Activated T-helper 9 cell treated with anti-CD3 and anti-CD28 coated beads, Interleukin-2, amount 50 U/mL, for 16 hours (primary cell): Measurements from ENCODE around the gene IGF1R.

ENCODE experiments used
- DNase-seq: peaks from one replicate; pipeline ENCODE4 v3.0.0-alpha.2; 2020; ENCODE audit warnings: low read depth

Gene IGF1R

DNA sequence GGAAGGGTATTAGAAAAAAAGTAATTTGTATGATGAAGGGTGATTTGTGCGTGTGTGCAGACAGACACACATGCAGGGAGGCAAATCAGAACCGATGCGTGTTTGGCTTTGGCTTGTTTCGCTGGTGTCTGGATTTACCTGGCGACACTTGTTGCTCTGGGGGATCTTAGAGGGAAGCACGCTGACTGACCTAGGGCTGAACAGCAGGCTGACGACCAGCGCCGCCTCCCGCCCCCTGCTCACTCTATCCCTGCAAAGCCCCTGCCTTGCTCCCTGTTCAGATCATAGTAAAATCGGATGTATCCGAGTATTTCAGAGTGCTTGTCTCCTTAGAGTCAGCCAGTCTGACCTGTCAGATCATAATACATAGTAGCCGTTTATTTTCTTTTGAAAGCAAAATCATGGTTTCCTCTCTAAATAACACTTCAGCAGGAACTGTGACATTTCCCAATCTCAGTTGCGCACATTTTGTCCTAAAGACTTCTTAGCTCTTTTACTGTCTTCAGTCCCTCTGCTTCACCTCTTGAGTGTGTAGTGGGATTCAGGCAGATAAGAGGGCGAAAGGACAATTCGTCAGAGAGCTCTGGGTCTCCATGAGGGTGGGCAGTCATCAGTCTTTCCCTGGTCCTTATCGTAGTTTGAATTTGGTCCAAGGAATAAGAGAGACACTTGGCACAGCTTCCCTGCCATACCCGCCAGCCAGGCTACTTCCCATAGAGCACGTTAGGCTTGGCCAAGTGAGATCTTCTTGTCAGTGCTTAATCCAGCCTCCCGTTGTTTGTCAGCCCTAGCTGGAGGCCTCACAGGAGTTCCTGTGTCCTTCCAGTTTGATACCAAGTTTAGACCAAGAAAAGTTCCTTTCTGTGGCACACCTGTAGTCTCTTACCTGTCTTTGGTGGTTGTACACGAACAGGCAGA, 261.9 kb downstream of the IGF1R start:
- no peak for DNase-seq

DNA sequence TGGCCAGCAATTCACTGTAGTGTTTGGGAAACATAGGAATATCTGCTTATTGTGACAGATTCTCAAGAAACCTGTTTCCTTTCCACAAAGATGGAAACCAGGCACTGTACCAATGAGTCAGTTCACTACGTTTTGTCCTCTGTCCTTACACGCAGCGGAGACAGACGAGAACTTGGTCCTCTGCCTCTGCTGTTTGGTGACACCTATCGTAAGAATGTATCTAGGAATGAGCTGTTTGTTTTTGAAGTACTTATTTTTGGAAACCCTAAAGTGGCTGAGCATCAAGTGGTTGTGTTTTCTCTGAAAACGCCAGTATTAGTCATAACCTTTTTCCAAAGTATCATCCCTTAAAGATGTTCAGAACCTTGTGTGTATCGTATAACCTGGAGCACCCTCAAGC, 266.3 kb downstream of the IGF1R start:
- DNase-seq: no peak

DNA sequence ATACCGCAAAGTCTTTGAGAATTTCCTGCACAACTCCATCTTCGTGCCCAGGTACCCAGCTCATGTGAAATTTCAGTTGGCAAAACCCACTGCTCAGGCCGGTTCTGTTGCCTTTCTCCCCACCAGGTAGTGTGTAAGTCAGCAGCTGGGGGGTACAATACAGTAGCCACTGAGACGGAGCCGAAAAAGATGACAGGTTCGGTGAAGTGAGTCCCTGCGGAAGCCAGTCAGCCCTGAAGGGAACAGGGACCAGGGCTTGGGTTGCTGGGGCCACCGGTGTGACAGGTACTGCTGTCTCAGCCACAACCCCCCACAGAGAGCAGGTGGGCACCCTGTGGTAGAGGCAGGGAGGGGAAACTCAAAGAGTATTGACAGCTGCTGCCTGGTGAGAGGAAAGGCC, 268.5 kb downstream of the IGF1R start:
- no peak for DNase-seq

DNA sequence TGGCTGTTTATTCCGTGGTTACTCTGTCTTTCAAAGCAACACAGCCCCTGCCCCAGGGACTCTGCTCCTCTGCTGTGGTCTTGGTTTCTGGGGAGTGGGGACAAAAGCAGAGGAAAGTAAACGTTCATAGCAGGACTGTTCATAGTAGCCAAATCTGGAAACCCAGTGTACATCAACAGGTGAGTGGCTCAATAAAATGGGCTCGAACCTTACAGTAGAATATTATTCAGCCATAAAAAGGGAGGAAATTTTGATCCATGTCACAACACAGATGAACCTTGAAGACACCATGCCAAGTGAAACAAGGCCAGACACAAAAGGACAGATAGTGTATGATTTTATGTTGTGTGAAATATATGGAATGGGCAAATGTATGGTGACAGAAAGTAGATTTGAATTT, 269.1 kb downstream of the IGF1R start:
- DNase-seq: no peak

DNA sequence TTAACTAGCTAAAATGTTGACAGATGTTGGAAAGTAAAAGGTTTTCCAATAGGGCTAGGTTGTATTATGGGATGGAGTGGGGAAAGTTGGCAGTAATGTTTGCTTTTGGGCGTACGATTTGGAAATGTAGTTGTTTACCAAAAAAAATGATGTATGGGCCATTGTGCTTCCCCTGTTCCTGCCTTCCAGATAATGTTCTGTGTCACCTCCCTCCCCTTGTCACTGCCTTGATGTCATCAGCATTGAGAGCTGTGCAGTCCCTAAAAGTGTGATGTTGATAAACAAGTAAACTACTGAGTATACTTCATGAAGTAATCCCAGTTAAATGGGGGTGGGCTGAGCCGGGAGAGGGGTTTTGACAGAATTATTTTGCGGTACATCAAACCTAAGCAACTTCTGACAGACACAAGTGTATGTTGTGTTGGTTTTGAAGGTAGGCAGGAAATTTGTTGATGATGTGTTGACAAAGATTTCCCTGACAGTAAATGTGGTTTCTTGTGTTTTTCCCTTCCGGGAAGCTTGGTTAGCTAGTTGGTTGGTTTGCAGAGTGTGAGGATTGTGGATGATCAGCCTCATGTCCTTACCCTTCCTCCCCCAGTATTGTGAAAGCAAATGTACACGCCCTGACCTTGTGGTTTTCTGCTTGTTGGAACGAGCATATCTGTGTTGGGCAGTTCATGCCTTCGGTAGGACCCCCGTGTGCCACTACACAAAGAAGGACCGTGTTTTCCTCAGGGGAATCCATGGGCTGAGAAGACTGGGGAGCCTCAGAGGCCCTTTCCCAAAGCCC, 271.9 kb downstream of the IGF1R start:
- DNase-seq: no peak

DNA sequence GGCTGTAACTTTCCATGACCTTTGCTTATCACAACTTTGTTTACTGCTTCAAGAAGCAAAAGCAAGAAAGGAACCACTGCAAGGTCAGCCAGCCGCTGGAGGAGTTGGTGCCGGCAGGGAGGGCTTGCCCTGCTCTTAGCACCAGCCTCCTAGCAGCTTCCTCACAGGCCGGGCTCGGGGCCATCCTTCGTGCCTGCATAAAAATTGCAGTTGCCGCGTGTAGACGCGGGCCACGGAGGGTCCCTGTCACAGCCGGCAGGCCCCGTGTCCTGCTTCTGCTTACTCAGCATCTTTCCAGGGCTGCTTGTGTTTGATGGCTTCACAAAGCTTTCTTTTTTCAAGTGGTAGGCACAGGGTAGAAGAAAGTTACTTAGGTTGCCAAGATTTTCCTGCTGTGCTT, 274.8 kb downstream of the IGF1R start:
- DNase-seq: no peak

DNA sequence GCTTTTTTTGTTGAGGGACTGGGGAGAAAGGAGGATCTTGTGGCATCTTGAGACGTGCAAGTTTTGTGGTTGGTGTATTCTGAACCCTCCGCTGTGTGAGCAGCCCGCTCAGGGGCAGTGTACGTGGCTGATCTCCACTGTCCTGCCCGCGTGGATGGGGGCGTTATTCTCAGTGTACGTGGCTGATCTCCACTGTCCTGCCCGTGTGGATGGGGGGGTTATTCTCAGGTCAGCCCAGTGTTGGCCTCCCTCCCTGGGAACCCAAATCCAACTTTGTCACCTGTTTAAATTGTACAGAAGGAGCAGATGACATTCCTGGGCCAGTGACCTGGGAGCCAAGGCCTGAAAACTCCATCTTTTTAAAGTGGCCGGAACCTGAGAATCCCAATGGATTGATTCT, 275.2 kb downstream of the IGF1R start:
- no peak for DNase-seq

DNA sequence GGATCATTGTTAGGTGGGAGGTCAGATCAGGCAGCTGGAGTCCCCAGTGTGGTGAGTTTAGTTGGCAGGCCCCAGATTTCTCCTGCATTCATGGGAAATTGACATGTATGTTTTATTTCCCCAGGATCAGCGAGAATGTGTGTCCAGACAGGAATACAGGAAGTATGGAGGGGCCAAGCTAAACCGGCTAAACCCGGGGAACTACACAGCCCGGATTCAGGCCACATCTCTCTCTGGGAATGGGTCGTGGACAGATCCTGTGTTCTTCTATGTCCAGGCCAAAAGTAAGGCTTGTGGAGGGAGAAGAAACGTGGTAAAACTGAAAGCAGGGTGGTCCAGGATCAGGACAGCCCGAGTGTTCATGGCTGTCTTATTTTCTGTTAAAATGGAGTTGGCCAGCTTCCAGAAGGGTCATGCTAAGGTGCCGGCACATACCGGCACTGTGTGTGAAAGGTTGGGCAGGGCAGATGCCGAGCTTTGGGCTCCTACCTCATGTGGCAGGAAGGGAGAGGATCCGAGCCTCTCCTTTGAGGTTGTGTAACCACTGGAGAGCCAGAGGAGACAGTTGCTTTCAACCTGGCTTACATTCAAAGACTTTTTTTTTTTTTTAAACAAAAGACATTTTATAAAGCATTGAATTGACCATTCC, 276.2 kb downstream of the IGF1R start:
- no peak for DNase-seq

DNA sequence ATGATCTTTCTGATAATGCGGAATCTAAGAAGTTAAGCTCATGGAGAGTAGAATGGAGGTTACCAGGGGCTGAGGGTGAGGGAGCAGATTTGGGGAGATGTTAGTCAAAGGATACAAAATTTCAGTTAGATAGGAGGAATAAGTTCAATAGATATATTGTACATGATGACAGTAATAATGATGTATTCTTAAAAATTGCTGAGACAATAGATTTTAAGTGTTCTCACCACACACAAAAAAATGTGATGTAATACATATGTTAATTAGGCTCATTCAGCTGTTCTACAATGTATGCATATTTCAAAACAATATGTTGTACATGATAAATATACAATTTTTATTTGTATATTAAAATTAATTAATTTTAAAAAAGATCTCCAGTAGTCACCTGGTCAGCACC, 277.9 kb downstream of the IGF1R start:
- no peak for DNase-seq

DNA sequence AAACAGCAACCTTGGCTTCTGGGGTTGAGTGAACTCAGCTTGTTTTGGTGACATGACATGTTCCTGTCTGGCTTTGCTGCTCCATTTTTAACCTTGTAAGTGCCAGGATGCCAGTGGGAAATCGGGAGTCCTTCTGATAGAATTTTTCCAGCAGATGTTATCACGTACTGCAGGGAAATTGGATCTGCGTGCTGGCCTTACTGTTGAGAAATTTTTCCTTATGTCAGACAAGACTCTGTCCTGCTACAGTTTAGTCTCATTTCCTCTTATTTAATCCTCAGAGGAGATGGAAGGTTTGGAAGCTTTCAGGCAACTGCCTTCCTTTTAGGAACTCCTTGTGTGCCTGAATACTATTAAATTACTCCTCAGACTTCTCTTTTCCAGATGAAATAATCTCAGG, 278.7 kb downstream of the IGF1R start:
- DNase-seq: no peak

DNA sequence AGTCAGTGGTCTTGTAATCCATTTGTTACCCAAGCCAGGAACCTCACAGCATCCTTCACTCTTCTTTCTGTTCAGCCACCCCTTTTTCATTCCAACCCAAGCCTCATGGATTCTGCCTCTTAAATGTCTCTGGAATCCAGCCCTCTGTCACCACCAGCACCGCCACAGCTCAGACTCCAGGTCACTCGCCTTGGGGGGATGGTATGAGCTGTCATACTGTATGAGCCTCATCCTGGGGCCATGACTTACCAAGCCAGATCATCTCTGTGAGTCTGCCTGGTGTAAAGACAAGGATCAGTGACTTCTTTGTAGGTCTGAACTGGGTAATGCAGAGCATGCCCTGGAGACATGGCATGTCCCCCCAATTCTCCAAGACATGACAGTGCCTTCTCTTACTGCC, 279.7 kb downstream of the IGF1R start:
- DNase-seq: no peak

DNA sequence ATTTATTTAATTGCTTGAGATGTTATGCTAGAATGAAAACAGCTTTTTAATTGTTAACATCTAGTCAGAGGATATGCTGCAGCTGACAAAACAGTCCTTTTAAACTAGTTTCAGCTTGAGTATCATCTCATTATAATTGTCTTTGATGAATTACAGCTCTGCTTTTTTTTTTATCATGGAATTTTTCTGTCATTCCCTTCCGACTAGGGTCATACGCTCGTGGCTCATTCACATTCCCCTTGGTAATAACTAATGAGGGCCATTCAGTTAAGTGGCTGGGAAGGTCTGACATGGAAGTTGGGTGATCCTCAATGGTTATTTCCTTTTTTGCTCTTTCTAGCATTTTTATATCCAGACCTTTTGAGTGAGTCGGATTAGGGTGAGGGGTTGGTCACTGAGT, 282.2 kb downstream of the IGF1R start:
- DNase-seq: no peak

DNA sequence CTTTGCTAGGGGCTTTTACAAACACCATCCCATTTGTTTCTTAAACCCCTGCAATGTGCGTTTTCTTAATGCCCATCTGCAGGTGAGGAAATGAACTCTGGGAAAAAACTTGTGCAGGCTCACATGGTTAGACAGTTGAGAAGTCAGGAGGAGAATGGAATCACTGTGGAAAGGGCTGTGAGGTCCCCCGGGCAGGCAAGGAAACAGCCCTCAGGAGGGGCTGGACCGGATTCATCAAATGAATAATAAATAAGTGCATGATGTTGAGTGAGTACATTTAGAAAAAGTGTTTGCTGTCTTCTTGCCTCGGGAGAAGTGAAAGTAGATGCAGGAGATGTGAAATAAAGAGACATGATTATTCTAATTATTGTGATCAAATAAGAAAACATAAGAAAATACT, 282.7 kb downstream of the IGF1R start:
- DNase-seq: no peak

DNA sequence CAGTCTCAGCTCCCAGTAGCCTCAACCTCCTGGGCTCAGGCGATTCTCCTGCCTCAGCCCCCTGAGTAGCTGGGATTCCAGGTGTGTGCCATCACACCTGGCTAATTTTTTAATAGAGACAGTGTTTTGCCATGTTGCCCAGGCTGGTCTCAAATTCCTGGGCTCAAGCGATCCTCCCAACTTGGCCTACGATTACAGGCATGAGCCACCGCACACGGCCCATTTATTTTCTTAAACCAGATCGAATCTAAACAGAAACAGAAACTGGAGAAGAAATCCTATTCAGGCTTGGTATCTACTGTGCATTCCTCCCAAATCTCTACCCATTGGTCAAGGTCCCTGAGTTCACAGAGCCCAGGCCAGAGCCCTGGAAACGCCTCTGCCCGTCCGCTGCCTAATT, 285.1 kb downstream of the IGF1R start:
- DNase-seq: no peak

DNA sequence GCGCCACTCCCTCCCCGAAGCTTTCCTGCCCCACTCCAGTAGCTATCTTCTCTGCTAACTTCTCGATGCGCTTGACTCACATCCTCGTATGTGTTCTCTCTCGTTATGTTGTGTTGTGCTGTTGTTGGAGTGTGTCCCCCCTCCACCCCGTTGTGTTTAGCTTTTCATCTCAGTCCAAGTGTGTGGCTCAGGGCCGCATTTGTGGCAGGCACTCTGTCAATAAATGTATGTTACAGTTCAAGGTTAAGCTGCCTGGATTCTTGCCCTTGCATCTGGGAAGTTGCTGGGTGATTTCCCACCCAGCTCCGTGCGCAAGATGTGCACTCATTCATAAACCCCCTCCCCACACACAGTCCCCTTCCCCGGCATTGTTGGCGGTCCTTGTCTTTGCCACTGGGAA, 287.4 kb downstream of the IGF1R start:
- no peak for DNase-seq

DNA sequence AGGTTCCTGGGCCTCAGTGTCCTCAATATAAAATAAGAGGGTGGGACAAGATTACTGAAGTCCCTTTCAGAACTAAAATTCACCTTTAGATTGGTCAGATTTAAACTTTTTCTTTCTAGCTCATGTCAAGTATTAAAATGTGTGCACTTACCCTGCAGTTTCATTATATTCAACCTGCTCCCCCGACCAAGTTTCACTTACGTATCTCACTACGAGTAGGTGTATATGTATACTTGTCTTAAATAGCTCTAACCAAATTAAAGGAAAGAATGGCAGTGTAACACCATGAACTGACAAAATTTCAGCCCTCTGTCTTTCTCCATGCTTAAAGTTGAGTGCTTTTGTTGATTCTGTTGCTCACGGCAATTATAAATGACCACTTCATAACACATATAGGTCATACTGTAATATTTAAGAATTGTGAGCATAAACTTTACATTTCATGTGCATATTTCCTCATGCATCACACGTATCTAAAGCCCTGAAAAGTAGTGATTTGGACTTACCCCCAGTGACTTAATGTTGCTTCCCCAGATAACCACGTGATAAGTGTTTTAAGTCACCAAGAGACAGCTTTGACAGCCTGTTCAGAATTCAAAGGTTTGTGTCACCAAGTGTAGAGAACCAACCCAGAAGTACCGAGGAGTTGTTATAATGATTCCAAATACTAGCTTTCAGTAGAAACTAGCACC, 289.2 kb downstream of the IGF1R start:
- DNase-seq: no peak

DNA sequence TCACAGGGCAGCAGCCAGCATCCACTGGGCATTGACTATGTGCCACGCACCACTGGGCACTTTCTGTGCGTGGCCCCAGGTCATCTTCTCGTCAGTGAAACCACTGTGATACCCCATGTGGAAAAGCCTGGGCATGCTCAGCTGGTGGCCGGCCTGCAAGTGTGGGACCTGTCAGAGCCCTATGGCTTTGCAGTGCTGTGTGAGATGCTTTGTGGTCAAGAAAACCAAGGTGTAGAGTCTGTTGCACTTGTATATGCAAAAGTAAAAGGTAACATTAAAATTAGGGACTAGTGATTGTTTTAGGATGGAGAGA, 289.7 kb downstream of the IGF1R start:
- DNase-seq: no peak

DNA sequence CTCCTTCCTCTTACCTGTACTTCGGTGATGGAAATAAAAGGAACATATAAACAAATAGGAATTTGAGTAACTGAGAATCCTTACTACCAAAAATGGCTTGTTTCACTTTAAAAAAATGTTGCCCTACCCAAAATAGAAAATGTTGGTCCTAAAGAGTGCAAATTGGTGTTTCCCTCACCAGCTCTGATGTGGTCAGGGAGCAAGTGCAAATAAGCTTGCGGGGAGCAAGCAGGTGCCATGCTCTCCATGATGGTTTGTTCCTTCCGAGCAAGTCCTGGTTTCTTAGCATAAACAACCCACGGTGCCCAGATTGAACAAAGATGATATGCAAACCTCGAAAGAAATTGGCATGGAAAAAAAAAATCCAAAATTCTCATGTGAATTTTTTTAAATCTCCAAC, 290.5 kb downstream of the IGF1R start:
- DNase-seq: no peak

DNA sequence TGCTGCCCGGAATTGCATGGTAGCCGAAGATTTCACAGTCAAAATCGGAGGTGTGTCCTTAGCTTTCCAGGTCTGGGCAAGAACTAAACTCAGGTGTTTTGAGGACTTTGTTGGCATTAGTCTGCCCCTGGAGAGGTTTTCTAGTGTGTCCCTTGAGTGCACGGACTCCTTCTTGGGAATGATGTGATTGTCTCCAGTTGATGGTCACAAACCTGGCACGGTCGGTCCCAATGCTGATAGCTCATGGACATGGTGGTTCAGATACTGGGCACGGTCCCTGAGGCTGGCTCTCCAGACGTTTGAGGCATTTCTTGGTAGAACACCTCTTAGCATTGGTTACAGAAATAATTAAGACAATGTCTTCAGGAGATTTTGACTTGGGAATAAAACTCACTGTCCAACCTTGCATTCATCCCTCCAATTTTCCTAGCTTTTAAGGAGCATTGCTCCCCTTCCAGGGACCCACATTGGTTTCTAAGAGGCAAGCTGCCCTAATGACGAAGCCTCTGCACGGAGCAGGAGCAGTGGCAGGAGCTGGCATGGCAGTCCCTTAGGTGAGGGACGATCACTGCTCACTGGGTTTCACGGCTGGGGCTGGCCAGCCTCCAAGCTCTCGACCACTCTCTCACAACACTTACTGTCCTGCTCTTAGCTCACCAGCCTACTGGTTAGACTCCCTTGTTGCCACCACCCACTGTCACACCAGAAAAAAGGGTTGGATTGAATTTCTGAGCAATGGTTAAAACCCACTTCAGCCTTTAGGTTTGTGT, 291.2 kb downstream of the IGF1R start:
- DNase-seq: no peak

DNA sequence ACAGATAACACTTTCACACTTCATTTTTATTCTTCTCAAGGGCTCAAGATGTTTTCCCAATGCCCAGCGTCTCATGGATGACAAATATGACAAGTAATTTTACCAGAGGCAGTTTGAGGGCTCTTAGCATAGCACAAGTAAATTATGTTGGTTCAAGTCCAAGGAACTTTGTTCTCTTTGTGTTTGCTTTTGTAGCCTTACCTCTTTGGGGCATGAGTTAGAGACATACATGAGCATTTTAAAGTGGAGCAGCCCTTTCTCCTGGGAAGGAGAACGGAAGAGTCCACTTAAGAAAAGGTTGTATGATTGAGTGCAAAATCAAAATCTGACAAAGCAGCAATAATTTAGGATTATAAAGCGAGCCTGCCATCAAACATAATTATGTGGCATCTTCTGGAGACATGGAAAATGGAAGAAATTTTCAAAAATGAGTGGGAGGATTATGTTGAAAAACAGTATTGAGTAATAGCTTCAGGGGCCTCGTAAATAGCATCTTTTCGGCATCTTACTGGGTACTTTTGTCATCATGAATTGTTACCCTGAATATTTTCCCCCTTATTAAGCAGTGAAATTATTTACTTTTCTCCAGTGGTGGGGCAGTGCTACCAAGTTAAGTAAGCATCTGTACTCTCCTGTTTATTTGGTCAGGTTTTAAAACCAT, 293.4 kb downstream of the IGF1R start:
- DNase-seq: no peak

DNA sequence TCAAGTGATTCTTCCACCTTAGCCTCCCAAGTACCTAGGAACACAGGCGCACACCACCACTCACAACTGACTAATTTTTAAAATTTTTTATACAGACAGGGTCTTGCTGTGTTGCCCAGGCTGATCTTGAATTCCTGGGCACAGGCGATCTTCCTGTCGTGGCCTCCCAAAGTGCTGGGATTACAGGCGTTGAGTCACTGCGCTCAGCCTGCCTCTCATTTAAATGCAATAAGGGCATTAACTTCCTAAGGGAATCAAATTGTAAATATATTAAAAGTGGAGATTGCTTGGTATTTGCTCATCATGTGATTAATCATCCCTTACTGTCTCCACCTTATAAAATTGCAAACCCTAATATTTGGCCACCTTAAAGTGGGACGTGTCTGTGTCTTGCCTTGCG, 294.1 kb downstream of the IGF1R start:
- no peak for DNase-seq
